GM10266 (cell line): ENCODE measurements around the gene CTXN1.
"Not testable (repeated sequence)": the region's sequence is repeated elsewhere in the genome, so short reads cannot be mapped to it uniquely, and the experiment has no call there.

Experiments
- DNase-seq: peaks from one replicate; pipeline ENCODE4 v3.0.0; 2012; ENCODE audit errors: extremely low spot score
- CTCF ChIP-seq: IDR thresholded peaks from 2 replicates; pipeline ENCODE4 v1.5.1; 2012; ENCODE audit warnings: mild to moderate bottlenecking, low read depth; ENCODE audit not compliant: control insufficient read depth, insufficient read depth; ENCODE audit errors: missing control alignments

The CTXN1 gene

GRCh38 chr19:7961920-7962626, 36.1 kb upstream of the CTXN1 start:
- DNase-seq = no peak
- TF ChIP-seq CTCF = no peak

DNA sequence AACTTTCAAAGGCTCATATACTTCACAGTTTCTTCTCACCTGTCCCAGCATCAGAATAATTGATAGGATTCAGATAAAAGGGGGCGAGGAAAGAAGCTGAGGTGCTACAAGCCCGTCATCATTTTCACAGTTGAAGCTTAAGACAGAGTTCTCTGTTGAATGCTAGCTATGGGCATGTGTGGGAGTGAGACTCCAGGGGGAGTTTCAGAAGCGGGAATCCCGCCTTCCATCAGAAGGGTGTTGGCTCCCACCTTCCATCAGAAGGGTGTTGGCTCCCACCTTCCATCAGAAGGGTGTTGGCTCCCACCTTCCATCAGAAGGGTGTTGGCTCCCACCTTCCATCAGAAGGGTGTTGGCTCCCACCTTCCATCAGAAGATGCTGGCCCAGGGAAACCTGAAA, 35.1 kb upstream of the CTXN1 start:
- DNase-seq = not testable (repeated sequence)

DNA sequence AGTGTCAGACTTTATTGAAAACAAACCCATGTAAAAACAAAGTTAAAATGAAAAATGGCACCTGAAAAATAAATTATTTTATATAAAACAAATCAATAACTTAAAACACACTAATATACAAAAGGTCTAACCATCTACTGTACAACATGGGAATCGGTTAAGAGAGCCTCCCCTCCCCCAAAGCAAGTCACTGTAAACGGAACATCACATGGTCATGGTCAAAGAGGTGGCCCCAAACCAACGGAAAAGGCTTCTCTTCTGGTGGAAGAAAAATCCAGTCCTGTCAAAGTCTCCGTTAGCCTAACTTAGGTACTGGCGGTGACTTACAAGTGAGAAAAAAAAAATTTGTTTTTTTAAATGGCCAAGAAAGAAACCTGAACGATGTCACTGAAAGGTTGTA, 33.3 kb upstream of the CTXN1 start:
- no peak for TF ChIP-seq CTCF
- no peak for DNase-seq

DNA sequence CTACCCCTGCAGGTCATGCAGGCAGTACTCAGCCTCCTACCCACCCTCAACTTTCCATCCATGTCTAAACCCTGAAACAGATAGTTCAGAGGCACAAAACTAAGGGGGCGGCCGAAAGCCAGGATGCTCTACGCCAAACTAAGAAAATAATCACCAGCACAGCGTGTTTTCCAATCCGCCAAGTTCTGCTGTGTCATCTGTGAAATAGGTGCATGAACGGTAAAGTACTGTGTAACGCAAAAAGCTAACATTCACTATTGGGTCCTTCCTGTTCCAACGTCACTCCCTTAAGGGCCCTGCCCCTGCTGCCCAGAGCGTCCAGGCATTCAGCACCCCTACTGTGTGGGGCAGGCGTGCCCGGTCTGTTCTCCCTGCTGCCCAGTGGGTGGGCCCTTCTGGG, 29.8 kb upstream of the CTXN1 start:
- DNase-seq = no peak
- TF ChIP-seq CTCF = no peak

DNA sequence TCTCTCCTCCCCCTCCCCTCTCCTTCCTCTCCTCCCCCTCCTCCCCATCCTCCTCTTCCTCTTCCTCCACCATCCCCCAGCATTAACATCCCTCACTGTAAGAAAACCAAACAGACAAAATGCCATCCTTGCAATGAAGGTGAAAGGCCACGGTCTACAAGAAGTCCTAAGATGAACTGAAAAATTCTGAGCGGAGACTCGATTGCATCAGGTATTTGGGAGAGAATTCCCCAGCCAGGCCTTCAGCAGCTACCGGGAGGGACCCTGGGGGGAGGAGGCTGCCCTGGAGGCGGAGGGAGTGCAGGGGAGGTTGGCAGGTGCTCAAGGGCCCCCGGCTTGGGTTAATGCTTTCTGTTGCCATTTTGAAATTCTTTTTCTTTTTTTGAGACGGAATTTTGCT, 27.6 kb upstream of the CTXN1 start:
- TF ChIP-seq CTCF = no peak
- DNase-seq = no peak

GRCh38 chr19:7953060-7953459, 27.1 kb upstream of the CTXN1 start:
- DNase-seq = no peak
- TF ChIP-seq CTCF = no peak

GRCh38 chr19:7947939-7948338, 22.0 kb upstream of the CTXN1 start:
- no peak for TF ChIP-seq CTCF
- DNase-seq = no peak
